Breast epithelium (tissue), 3 donors: ENCODE results near the gene PTMS.

Experiments
- POLR2A ChIP-seq: fragments of 450-650 bp; IDR thresholded peaks from one replicate; pipeline ENCODE4 v1.6.1; 2016; ENCODE audit warnings: antibody characterized with exemption, mild to moderate bottlenecking, moderate library complexity
- POLR2AphosphoS5 ChIP-seq, 3 donors: sonication (generic); formaldehyde crosslinking; IDR thresholded peaks; one replicate each; pipeline ENCODE4 v1.6.1; 2017; ENCODE audit warnings: antibody characterized with exemption in 3 of 3

GRCh38 chr12:6820166-6820565, 54.0 kb downstream of the PTMS start:
- TF ChIP-seq POLR2AphosphoS5 (IDR thresholded peaks at IDR 0.05), result no peak
- no peak for TF ChIP-seq POLR2A
